Stomach (tissue), 4 donors: ENCODE results near the gene VGLL4.

Source experiments
- EP300 ChIP-seq: sonication (generic); formaldehyde crosslinking; IDR thresholded peaks from one replicate; pipeline ENCODE4 v1.6.1; 2017; ENCODE audit warnings: antibody characterized with exemption
- POLR2A ChIP-seq, 4 donors: fragments of 450-650 bp; IDR thresholded peaks; one replicate each; pipeline ENCODE4 v1.6.1; 2016; ENCODE audit warnings: antibody characterized with exemption in 4 of 4, control low read depth in 2 of 4, mild to moderate bottlenecking in 1 of 4, moderate library complexity in 1 of 4
- POLR2AphosphoS5 ChIP-seq, 3 donors: sonication (generic); formaldehyde crosslinking; IDR thresholded peaks; one replicate each; pipeline ENCODE4 v1.6.1; 2016; ENCODE audit warnings: antibody characterized with exemption in 3 of 3
- TF ChIP-seq, protein P1 (sequence below), 7 experiments: fragments of 450-650 bp in 4 of 7; fragments of 200-600 bp in 3 of 7; sonication (generic) in 3 of 7; IDR thresholded peaks; one replicate each; pipeline ENCODE4 v1.5.1; 2016 to 2019; ENCODE audit warnings: antibody characterized with exemption in 7 of 7, control low read depth in 2 of 7, mild to moderate bottlenecking in 1 of 7

DNA sequence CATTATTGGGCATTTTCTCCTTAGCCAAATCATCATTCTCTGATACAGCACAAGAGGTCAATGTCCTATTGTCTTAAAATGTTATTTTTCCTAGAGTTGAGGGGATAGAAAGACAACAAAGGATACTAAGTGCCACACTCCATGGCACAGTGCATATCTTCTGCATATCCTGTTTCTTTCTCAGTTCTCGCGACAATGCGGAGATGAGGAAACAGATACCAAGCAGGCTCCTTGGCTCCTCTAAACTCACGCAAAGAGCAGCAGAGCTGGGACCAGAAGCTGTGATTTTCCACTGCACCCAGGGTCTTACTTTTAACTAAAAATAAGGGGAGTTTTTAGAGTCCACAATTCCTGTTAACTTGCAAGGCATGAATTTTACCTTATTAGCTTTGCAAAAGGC is 10.5 kb upstream of the VGLL4 start:
- TF ChIP-seq, protein P1, sequence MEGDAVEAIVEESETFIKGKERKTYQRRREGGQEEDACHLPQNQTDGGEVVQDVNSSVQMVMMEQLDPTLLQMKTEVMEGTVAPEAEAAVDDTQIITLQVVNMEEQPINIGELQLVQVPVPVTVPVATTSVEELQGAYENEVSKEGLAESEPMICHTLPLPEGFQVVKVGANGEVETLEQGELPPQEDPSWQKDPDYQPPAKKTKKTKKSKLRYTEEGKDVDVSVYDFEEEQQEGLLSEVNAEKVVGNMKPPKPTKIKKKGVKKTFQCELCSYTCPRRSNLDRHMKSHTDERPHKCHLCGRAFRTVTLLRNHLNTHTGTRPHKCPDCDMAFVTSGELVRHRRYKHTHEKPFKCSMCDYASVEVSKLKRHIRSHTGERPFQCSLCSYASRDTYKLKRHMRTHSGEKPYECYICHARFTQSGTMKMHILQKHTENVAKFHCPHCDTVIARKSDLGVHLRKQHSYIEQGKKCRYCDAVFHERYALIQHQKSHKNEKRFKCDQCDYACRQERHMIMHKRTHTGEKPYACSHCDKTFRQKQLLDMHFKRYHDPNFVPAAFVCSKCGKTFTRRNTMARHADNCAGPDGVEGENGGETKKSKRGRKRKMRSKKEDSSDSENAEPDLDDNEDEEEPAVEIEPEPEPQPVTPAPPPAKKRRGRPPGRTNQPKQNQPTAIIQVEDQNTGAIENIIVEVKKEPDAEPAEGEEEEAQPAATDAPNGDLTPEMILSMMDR (IDR thresholded peaks at IDR 0.05), result no peak
- TF ChIP-seq POLR2A (IDR thresholded peaks at IDR 0.05) (no peak), EP300 (no peak), POLR2AphosphoS5 (IDR thresholded peaks at IDR 0.05) (no peak)
